ENCODE results near the gene ARMH1.
"Not testable (repeated sequence)": the region's sequence is repeated elsewhere in the genome, so short reads cannot be mapped to it uniquely, and the experiment has no call there.

DNA sequence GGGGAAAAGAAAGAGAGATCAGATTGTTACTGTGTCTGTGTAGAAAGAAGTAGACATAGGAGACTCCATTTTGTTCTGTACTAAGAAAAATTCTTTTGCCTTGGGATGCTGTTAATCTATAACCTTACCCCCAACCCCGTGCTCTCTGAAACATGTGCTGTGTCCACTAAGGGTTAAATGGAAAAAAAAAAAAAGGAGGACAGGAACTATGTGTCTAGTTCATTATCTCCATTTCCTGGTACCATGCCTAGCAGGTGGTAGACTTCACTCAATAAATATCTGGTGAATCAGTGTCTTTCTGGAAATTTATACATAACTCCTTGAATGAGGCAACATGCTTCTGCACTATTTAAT lies 64.4 kb downstream of the ARMH1 start:
- TF ChIP-seq EP300, CTCF, POLR2A (IDR thresholded peaks at IDR 0.05): not testable (repeated sequence)

Measured in ovary (tissue), 3 donors.